GM12801 (cell line): ENCODE measurements around the gene NKIRAS2.

ENCODE experiments used
- CTCF ChIP-seq: IDR thresholded peaks from one replicate; pipeline ENCODE4 v1.5.1; 2011; ENCODE audit warnings: control low read depth; ENCODE audit not compliant: insufficient read length; ENCODE audit errors: extremely low read depth

Gene NKIRAS2

GRCh38 chr17:41974658-41975057 is 45.2 kb upstream of the NKIRAS2 start:
- TF ChIP-seq CTCF = no peak

GRCh38 chr17:41975099-41976083 is 44.5 kb upstream of the NKIRAS2 start:
- no peak for TF ChIP-seq CTCF

GRCh38 chr17:41976142-41976768 is 43.6 kb upstream of the NKIRAS2 start:
- TF ChIP-seq CTCF = no peak

GRCh38 chr17:41977991-41978390 is 41.9 kb upstream of the NKIRAS2 start:
- TF ChIP-seq CTCF = no peak

- no peak for TF ChIP-seq CTCF
These were observed 37.7 kb upstream of the NKIRAS2 start for GRCh38 chr17:41982026-41982760.

GRCh38 chr17:41984454-41984853 is 35.4 kb upstream of the NKIRAS2 start:
- TF ChIP-seq CTCF = no peak

GRCh38 chr17:41985919-41986318 is 34.0 kb upstream of the NKIRAS2 start:
- no peak for TF ChIP-seq CTCF
